GM20431 (cell line): ENCODE data around the gene CIART.
"Not testable (repeated sequence)": the region's sequence is repeated elsewhere in the genome, so short reads cannot be mapped to it uniquely, and the experiment has no call there.

ENCODE experiments used
- in situ Hi-C: fragments of 300-500 bp; cut with MseI, MboI; formaldehyde crosslinking; loops from one replicate; pipeline ENCODE4 v1.15.0; 2020; ENCODE audit warnings: low sequenced_read_pairs; ENCODE audit not compliant: unreplicated experiment

The CIART gene, protein sequence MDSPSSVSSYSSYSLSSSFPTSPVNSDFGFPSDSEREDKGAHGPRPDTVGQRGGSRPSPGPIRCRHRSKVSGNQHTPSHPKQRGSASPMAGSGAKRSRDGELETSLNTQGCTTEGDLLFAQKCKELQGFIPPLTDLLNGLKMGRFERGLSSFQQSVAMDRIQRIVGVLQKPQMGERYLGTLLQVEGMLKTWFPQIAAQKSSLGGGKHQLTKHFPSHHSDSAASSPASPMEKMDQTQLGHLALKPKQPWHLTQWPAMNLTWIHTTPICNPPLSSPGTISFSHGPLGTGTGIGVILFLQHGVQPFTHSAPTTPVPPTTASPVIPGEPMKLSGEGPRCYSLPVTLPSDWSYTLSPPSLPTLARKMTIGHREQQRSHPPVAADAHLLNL

DNA sequence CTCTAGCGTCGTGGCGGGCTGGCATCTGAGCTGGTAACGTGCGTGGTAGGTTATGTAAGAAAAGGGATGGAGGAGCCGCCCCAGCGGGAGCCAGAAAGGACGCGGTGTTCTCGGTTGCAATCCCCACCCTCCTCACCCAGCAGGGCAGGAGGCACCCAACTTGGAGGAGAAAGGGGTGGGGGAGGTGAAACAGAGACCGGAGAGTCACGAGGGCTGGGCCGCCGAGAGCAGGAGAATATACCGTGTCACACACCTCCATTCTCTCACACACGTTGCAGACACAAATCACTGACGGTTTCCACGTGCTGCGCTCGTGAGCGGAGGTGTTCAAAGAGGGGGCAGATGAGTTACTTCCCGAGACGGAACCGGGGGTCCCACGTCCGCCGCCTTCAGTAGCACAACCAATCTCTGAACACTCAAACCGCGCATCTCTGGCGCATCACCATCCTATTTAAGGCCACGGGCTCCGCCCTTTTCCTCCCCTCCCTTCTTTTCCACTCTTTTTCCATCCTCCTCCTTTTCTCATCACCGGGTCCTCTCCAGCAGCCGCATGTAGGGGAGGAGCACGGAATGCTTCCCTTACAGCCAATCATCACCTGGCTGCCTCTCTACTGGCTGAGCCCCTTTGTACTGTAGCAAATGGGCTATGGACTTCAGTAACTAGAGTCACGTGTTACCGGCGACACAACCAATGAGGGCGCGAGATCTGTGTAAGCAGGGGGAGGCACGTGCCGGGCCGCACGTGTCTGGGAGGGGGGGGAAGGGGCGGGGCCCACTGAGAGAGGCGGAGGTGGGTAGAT lies at the start of gene CIART:
TSS of gene CIART (plus strand) at position 797 of the 800 bp plus-strand sequence. CDS start 714 bp downstream, outside the sequence.
- in situ Hi-C loops, result no loop called here

DNA sequence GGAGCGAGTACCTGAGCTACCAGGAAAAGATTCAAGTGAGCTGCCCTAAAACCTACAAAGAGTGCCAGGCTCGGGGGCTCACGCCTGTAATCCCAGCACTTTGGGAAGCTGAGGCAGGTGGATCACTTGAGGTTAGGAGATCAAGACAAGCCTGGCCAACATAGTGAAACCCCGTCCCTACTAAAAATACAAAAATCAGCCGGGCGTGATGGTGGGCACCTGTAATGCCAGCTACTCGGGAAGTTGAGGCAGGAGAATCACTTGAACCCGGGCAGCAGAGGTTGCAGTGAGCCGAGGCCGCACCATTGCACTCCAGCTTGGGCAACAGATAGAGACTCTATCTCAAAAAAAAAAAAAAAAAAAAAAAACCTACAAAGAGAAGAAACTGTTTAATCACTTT lies 49.4 kb upstream of the CIART start:
- in situ Hi-C loops, result not testable (repeated sequence)

DNA sequence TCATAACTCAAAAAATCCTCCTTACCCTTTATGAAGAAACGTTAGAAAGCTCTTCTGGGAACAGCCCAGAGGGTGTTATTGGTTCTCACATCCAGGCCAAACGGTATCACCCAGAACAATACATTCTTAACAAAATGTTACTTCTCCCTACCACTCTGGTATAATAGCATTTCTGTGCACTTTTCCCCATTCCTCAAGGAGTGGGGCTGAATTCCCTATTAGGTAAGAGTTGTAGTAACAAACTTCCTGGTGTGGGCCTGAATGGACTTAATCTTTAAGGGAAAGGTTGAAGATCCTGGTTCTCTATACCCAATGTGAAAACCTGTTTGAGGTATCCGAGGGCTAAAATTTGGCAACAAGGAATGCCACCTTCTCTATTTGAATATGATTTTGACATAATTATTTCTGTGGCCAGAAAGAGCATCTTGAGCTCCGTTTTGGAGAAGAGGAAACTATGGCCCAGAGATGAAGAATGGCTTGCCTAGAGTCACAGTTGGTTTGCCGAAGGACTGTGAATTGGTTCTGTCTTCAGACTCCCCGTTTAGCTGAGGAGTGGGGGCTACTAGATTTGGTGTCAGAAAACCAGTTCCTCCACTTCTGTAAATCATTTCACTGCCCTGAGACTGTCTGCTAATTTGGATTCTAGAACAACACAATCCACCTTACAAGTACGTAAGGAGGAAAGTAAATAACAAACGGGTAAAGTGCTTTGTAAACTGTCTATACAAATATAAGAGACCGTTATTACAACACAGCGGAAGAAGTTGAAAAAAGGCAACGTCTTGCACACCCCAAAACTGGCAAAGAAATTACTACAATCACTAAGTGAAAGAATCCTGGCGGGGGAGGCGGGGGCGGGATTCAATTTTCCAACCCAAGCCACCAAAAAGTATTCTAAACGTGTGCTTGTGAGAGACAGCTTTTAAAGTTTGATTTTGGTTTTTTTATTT lies 48.7 kb upstream of the CIART start:
- in situ Hi-C loops, result no loop called here

DNA sequence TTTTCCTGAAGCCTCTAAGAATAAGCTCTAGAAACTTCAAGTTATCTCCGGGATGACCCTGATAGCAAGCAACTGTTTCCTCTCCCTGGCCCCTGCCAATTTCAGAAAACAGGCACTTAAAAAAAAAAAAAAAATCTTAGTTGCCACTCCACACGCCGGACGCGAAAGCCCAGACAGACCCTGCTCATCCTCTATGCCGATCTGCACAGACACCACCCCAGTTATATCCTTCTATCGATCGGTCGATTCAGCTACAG lies 48.1 kb upstream of the CIART start:
- in situ Hi-C loops, result no loop called here

DNA sequence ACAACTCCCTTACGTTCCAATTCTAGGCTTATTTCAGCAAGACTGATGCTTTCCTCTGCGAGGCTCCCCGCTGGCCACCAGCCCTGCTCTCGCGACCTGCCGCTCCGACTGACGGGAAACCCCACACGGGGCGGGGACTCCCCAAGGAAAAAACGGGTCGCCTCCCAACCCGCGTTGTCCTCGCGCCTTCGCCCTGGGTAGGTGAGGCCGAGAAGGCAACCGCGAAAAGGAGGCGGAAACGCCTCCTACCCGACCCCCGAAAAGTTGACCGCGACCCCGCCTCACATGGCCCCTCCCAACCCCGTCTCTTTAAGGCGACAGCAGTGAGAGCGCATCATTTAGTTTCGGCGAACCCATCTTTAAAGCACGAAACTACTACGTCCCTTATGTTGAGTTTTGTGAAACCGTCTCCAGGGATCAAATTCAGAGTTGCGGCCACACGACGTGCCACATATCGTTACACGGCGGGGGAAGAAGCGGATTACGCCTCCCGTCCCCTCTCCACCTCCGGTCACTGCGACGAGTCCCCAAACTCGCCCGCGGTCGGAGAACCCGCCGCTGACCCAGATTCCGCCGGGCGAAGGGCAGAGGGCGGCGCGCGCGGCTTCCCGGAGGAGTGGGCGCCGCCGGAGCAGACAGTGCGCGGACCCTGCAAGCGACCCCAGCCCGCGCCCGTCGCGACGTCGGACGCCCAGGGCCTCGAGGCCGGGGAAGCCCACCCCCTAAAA lies 47.6 kb upstream of the CIART start:
- in situ Hi-C loops, result no loop called here

DNA sequence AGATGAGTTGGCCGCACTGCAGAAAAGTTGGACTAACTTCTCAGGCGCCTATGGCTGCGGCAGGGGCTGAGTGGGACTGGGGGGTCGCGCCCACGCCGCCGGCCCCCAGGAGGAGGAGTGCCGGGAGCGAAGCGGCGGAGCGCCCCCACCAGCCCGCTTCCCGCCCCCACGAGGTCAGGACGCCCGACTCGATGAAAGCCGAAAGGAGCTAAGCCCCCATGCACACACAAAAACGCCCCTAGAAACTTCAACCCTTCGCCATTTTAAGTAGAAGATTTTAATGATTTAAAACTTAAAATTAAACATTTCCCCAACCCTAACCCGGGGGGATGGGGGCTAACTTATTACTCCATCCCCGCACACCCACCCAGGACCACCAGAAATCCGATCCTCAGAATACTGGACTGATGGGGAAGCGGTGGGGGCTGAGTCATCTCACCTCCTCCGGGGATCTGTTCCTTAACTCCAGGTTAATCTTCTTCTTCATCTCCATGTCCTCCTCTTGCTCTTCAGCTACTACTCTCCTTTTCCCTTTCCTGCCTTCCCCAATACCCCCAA lies 47.0 kb upstream of the CIART start:
- in situ Hi-C loops, result no loop called here

DNA sequence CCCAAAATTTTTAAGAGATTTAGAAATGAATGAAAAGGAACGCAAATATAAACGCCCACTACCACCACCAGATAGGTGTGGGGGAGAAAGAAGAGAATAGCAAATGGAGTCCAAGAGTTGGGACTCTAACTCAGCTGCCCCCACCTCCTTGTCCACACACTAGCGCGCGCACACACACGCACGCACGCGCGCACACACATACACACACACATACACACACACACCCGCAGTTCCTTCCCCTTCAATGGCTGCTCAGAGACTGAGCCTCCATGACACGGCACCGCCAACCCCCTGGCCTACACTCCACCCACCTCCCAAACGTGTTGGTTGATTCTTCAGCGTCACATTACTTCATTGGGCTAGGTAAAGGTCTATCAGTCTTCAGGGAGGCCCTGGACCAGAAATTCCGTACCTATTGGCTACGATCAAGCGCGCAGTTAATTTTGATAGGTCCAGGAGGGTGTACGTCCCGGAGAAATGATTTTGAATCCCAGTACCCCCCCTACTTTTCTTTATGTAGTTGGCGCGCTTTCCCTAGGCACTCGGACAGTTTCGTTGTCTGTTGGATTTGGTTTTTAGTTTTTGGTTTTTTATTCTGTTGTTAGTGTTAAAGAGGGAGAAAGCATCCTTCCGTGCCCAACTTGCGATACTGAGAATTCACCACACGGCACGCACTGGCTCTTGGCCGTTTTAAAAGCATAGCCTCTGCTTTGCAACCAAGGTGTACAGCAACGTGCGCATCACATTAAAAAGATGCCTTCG lies 46.3 kb upstream of the CIART start, which contains the start of gene ANP32E:
TSS of gene ANP32E (minus strand) at position 261 of the 762 bp plus-strand sequence. CDS start 326 bp downstream, outside the sequence.
- in situ Hi-C loops, result no loop called here

DNA sequence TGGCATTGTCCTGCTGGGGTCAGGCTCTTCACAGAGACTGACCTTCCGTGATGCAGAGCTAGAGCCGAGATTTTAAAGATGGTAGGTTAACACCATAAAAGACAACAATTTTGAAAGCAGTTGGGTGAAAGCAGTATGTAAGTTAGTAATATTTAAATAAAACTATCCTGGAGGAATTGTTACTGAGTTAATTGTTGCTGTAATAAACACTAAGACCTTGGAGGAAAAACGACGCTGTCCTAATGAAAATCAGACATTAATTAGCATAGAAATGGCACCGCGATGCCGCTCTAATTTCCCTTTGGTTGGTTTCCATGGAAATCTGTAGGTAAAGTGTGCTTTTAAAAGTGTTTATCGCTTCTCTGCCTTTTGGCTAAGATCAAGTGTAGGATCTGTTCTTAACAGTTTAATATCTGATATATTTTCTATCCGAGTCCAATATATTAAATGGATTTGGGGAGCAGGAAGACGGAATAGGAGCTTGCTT lies 45.7 kb upstream of the CIART start:
- in situ Hi-C loops, result no loop called here

DNA sequence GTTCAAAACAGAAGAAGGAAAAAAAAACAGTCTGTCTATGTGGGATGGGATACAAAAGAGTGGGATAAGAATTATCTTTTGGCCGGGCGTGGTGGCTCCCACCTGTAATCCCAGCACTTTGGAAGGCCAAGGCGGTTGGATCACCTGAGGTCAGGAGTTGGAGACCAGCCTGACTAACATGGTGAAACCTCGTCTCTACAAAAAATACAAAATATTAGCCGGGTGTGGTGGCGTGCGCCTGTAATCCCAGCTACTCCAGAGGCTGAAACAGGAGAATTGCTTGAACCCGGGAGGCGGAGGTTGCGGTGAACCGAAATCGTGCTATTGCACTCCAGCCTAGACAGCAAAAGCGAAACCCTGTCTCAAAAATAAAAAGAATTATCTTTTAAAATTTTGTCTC lies 45.2 kb upstream of the CIART start:
- in situ Hi-C loops, result not testable (repeated sequence)

DNA sequence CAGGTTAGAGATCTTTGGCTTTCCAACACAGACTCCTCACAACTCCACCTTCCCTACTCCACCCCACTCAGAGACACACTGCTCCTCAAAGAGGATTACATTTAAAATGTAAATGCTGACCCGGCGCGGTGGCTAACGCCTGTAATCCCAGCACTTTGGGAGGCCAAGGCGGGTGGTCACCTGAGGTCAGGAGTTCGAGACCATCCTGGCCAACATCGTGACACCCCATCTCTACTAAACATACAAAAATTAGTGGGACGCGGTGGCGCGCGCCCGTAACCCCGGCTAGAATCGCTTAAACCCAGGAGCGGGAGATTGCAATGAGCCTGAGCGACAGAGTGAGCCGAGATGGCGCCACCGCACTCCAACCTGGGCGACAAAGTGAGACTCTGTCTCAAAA lies 44.6 kb upstream of the CIART start:
- in situ Hi-C loops, result no loop called here

DNA sequence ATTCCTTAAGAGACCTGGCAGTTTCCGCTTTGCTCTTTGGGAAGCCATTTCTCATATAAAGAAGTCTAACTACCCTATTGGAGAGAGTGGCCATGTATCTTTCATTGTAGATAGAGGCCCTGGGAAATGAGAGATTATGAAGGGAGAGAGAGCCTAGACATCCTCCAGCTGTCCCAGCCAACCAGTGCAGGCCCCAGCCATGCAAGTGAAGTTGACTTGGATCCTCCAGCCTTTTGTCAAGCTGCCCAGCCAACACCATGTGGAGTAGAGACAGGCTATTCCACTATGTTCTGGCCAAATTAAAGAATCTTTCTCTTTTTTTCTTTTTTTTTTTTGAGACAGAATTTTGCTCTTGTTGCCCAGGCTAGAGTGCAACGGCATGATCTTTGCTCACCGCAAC lies 39.4 kb upstream of the CIART start:
- in situ Hi-C loops, result no loop called here

DNA sequence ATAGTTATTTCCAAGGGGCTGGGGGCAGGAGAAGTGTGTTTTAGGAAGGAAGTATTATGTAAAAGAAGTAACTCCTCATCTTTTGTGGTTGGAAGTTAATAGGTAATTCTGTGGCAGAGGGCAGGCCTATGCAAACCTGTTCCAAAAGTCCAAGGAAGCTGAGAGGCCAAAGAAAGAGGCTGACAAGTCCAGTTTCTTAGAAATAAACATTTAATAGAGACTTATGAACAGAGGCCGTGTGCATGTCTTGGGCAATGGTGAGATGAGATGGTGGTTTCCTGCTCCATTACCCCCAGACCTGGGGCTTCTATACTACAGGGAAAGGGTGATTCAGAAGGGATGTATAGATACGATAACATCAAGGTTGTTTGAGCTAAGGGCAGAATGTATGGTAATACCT lies 32.4 kb upstream of the CIART start:
- in situ Hi-C loops, result loop anchor here (25.0 kb wide), 1 partner anchor 287 kb away; the partner anchor contains the start of gene ADAMTSL4

DNA sequence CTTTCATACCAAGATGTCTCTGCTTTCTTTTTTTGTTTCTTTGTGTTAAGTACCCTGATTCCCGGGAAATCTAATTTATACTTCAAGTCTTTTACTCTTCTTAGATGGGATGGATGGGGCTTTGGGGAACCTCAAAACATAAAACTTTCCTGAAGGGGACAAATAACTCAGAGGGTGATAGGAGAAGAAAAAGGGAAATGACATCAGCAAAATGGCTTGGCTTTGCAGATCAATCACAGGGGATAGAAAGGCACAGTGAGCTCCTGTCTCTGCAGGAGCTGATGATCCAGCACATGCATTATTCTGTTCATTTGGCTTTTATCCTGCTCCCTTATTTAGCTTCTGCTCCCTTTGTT lies 26.2 kb upstream of the CIART start:
- in situ Hi-C loops, result loop anchor here (25.0 kb wide), 1 partner anchor 281 kb away; the partner anchor contains the start of gene ADAMTSL4

DNA sequence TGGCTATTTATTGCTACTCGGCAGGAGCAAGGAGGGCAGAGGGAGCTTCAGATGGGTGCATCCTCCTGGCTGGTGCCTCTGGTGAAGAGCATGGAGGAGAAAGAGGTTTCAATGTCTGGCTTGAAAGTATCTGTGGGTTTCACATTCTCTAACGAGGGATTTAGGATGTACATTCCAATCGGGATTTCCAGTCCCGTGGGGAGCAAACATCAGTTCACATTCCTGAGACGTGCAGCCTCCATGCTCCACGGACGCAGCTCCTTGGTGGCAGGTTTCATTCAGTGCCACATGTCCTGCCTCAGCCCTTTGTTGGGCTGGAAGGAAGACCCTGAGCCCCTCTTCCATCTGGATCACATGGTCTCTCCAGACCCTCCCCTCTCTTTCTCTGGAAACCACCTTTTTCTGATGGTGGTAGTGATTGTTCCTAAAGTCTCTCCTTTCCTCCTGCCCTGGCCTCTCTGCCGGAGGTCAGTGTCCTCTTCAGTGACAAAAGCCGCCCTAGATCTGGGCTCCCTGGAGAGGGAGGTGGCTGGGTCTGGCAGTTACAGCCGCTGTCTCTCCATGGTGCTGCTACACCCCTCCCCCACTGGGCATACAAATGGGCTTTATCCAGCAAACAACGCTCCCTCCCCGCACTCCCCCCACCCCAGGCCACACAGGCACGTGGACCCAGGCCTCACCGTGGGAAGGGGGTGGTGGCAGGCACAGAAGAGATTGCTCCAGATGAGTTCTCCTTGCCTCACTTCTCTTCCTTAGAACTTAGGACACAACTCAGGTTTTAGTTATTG lies 25.6 kb upstream of the CIART start:
- in situ Hi-C loops, result loop anchor here (25.0 kb wide), 1 partner anchor 281 kb away; the partner anchor contains the start of gene ADAMTSL4

DNA sequence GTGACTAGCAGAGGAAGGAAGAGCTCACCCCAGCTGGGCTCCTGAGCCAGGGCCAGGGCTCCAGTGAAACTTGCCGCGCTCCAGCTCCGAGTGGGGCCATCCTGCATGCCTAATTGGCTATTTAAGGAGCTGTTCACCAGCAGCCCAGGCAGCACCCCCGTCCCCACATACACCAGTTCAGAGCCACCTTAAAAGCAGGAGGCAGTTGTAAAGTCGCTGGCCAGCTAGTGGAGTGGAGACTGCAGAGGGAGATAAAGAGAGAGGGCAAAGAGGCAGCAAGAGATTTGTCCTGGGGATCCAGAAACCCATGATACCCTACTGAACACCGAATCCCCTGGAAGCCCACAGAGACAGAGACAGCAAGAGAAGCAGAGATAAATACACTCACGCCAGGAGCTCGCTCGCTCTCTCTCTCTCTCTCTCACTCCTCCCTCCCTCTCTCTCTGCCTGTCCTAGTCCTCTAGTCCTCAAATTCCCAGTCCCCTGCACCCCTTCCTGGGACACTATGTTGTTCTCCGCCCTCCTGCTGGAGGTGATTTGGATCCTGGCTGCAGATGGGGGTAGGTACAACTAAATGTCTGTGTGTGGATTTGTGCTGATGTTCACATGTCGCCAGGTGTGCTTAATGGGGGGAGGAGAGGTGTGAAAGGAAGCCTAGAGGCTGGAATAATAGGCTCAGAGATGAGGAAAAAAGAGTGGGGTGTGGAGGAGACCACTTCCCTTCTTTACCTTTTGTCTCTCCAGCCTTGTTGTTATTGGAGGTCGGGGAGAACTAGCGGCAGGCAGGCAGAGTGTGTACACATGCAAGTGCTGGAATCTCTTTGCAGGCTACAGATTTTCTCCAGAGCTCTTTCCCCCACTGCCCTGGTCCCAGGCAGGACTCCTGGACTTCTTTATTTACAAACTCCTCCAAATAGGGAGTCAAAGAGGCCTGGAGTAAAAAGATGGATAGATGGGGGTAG lies 24.4 kb upstream of the CIART start, which contains the start of gene CA14:
TSS of gene CA14 (plus strand) at position 151 of the 962 bp plus-strand sequence. CDS start at position 506, 355 bp downstream.
- in situ Hi-C loops, result loop anchor here (25.0 kb wide), 1 partner anchor 279 kb away; the partner anchor contains the start of gene ADAMTSL4

DNA sequence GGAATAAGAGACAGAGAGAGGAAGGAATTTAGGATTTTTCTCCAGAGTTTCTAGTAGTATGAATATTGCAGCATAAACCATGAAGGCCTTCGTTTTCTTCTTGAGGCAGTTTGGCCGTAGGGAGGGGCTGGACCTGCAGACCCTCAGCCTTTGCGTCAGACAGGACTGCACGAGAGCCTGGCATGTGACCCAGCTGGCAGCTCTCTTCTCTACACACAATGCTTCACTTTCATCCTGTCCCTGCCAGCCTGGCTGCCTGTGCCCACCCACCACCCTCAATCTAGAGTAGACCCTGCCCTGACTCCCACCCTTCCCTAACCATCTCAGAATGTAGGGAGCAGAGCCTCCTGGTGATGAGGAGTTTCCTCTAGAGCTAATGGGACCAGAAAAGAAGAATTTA lies 23.1 kb upstream of the CIART start:
- in situ Hi-C loops, result loop anchor here (25.0 kb wide), 1 partner anchor 278 kb away; the partner anchor contains the start of gene ADAMTSL4
